Measurements from ENCODE around the gene CCDC159. TPM values are rescaled to one million over a fixed set of nuclear protein-coding genes. Genes with fewer than 3 reads are reported as not detected.

The CCDC159 gene
- total RNA-seq = 4.4 and 9.5 TPM in 2 replicates

DNA sequence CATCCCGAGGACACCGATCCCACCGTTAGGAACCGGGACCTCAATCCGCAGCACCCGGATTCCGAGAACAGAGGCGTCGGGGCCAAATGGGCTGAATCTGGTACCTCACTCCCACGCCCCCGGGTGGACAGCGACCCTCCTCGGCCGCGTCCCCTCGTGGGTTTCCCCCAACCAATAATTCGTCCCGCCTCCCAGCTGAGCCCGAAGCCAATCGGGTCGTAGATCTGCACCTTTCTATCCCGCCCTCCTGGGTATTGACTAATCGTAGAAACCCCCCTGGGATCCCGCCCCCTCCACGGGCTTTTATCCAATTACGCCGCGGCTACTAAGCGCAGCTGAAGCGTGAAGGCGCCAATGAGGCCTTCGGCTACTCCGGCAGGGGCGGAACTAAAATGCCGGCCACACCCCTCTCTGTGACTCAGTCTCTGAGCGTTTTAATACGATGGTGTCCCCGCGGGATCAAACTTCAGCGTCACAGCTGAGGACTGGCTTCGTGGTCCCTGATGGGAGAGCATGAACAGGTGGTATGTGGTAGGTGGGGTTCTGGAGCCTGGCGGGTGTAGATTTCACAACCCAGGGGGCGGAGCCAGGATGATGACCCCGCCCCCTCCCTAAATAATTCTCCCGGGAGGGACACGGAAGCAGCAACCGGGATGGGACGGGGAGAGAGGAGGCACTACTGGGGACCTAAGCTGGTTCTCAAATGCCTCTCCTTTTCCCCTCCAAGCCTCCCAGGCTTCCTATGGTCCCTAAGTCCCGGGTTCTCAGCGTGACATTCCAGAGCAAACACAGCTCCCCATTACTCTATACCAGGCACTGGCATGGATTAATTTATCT lies at the start of gene CCDC159, which contains the start of gene TMEM205:
Gene CCDC159, plus strand, starts transcription at position 416 of the 837 bp plus-strand sequence. Its CDS starts 88 bp downstream, at position 504.
Gene TMEM205, minus strand, starts transcription at position 165 of the 837 bp plus-strand sequence. CDS start 649 bp downstream, outside the sequence.

DNA sequence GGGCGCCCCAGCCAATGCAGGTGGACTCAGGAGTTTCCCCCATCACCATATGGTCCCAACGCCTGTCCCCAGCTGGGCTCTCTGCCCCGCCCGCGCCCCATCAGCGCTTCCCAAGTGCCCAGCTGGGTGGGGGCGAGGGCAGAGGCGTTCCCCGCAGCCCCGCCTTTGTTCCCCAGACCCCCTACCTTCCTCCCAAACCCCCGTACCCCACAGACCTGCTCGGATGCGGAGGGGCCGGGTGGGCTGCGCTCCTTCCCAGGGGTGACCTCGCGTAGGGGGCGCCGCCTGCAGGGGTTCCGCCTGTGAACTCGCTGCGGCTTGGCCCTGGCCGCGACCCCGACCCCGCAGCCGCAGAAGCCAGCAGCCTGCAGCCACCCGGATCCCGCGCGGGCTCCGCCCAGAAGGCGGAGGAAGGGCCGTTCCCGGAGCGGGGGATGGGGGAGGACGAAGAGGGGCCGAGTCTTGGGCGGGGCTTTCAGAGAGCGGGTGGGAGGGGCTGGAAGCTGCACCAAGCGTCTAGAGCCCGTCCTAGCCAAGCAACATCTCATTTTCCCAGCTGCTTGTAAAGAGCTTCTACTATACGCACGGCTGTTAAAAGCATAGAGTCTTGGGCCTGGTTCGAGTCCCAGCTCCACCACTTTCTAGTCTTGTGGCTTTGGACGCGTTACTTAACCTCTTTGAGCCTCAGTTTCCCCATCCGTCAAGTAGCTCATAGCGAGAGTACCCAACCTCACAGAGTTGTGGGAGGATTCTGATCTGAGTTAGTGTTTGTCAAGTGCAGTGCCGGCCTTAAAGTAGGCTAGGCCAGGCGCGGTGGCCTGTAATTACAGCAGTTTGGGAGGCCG lies 6.8 kb upstream of the CCDC159 start, which contains the start of gene RAB3D:
Gene RAB3D, minus strand, starts transcription at position 404 of the 845 bp plus-strand sequence. CDS start 2,258 bp downstream, outside the sequence.

DNA sequence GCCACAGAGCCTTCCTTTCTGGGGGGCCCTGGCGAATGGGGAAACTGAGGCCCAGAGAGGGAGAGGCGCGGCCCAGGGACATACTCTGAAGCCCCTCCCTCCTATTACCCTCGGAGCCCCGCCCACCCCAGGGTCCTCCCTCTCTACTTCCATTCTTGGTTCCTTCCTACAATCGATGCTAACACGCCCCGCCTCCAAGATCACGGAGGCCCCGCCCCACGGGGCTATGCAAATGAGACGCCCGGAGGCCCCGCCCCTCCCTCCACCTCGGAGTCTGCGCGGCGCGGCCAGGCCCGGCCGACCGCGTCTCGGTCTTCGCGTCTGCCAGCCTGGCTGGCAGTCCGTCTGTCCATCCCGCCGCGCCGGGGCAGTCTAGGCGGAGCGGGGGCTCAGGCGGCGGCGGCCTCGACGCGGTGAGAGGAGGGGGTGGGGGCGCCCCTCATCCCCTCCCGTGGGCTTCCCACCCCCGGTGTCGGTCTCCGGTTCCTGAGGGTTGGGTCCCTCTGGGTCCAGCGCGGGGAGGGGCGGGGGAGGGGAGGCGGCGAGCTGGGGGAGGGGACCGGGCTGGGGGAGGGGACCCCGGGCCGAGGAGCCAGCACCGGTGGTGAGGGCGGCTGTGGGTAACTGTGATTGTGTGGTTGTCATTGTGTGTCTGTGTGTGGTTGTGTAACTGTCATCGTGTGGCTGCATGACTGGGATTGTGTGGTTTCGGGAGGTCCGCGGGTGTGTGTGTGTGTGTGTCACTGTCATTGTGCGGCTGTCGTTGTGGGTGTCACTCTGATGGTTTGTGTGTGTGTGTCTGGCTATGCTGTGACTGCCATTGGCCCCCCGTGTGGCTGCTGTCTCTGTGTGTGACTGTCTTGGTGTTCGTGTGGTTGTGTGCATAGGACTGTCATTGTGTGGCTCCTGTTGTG lies 9.1 kb downstream of the CCDC159 start, which contains the start of gene PLPPR2:
Gene PLPPR2, plus strand, starts transcription at position 273 of the 914 bp plus-strand sequence. CDS start 2,242 bp downstream, outside the sequence.

GRCh38 chr19:11374433-11375142 lies 28.3 kb downstream of the CCDC159 start, which contains the start of gene SWSAP1:
Gene SWSAP1 (plus strand): TSS chr19:11374666. CDS start chr19:11374681, 15 bp downstream.

Other genes starting within 250 kb of the CCDC159 start
- 7.4 and 71.4 TPM in 2 replicates for gene SPC24, start 190.7 kb upstream of the CCDC159 start, total RNA-seq
- 132 and 258 TPM in 2 replicates for gene KANK2, start 149.0 kb upstream of the CCDC159 start, total RNA-seq
- gene ANGPTL8, start 106.9 kb upstream of the CCDC159 start, total RNA-seq = not detected in 2 replicates
- gene DOCK6, start 84.0 kb upstream of the CCDC159 start, total RNA-seq = 18.7 and 52.5 TPM in 2 replicates
- gene TSPAN16, start 50.4 kb upstream of the CCDC159 start, total RNA-seq = not detected in 2 replicates
- 6.2 and 13.3 TPM in 2 replicates for gene RAB3D, start 6.9 kb upstream of the CCDC159 start, total RNA-seq
- gene TMEM205, start 251 bp upstream of the CCDC159 start, total RNA-seq = 215 and 295 TPM in 2 replicates
- 6.2 and 18.5 TPM in 2 replicates for gene PLPPR2, start 8.9 kb downstream of the CCDC159 start, total RNA-seq
- gene SWSAP1, start 28.1 kb downstream of the CCDC159 start, total RNA-seq = 1.6 and 4.2 TPM in 2 replicates
- gene EPOR, start 37.8 kb downstream of the CCDC159 start, total RNA-seq = 4.9 and 10.9 TPM in 2 replicates
- 0.16 and 1.0 TPM in 2 replicates for gene RGL3, start 72.8 kb downstream of the CCDC159 start, total RNA-seq
- gene ODAD3, start 88.6 kb downstream of the CCDC159 start, total RNA-seq = 0.16 TPM in 1 of 2 replicates, not detected in the other
- 208 and 334 TPM in 2 replicates for gene PRKCSH, start 89.1 kb downstream of the CCDC159 start, total RNA-seq
- gene ELAVL3, start 134.5 kb downstream of the CCDC159 start, total RNA-seq = under 0.01 TPM in 1 of 2 replicates, not detected in the other
- gene ZNF653, start 159.3 kb downstream of the CCDC159 start, total RNA-seq = 6.1 and 6.4 TPM in 2 replicates
- 52.4 and 69.1 TPM in 2 replicates for gene ECSIT, start 182.6 kb downstream of the CCDC159 start, total RNA-seq
- gene CNN1, start 192.3 kb downstream of the CCDC159 start, total RNA-seq = 54.9 and 84.6 TPM in 2 replicates
- gene ELOF1, start 212.7 kb downstream of the CCDC159 start, total RNA-seq = 52.6 and 79.0 TPM in 2 replicates
- 1.1 and 17.5 TPM in 2 replicates for gene ACP5, start 231.1 kb downstream of the CCDC159 start, total RNA-seq

Measured in mesangial cell (primary cell).